ENCODE measurements around the gene CATSPERD.
A peak's percentile ranks its signal among the peaks of the same experiment; 100 is the strongest.

CATSPERD gene

DNA sequence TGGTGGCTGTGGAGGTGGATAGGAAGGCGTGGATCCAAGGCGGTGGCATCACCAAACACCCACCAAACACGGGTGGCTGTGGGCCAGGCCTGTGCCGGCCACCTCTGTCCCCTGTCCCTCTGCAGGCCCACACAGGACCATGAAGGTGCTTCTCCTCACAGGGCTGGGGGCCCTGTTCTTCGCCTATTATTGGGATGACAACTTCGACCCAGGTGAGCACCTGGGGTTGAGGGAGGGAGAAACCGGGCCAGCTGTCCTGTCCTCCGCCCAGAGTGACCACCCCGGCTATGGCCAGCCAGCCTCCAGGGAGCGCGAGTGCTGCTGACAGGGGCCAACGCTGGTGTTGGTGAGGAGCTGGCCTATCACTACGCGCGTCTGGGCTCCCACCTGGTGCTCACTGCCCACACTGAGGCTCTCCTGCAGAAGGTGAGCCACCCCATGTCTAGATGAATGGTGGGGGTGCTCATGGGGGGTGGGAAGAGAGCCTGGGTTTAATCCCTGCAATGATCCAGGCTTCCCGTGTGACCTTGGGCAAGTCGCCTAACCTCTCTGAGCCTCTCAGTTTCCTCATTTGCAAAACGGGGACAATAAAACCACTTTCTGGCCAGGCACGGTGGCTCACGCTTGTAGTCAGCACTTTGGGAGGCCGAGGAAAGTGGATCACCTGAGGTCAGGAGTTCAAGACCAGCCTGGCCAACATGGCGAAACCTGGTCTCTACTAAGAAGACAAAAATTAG is 35.6 kb upstream of the CATSPERD start:
- TF ChIP-seq EP300 (IDR thresholded peaks at IDR 0.05; ENCODE audit: borderline replicate concordance) (no peak), TCF12 (IDR thresholded peaks at IDR 0.05; ENCODE audit: low read depth) (no peak), USF1 (IDR thresholded peaks at IDR 0.05) (no peak), NFIC (IDR thresholded peaks at IDR 0.05) (no peak), FOXM1 (IDR thresholded peaks at IDR 0.05; ENCODE audit: borderline replicate concordance, low read depth) (no peak), CREB1 (IDR thresholded peaks at IDR 0.05; ENCODE audit: low read depth) (no peak), TEAD4 (IDR thresholded peaks at IDR 0.05) (no peak), YY1 (IDR thresholded peaks at IDR 0.05; ENCODE audit: low read depth) (no peak), EGR1 (IDR thresholded peaks at IDR 0.05) (no peak), TAF1 (IDR thresholded peaks at IDR 0.05; ENCODE audit: low read depth) (no peak), ZBTB7A (IDR thresholded peaks at IDR 0.05; ENCODE audit: low read depth) (no peak), CEBPB (IDR thresholded peaks at IDR 0.05) (no peak), RAD21 (IDR thresholded peaks at IDR 0.05; ENCODE audit: low read depth) (no peak)
- TF ChIP-seq, protein P1, sequence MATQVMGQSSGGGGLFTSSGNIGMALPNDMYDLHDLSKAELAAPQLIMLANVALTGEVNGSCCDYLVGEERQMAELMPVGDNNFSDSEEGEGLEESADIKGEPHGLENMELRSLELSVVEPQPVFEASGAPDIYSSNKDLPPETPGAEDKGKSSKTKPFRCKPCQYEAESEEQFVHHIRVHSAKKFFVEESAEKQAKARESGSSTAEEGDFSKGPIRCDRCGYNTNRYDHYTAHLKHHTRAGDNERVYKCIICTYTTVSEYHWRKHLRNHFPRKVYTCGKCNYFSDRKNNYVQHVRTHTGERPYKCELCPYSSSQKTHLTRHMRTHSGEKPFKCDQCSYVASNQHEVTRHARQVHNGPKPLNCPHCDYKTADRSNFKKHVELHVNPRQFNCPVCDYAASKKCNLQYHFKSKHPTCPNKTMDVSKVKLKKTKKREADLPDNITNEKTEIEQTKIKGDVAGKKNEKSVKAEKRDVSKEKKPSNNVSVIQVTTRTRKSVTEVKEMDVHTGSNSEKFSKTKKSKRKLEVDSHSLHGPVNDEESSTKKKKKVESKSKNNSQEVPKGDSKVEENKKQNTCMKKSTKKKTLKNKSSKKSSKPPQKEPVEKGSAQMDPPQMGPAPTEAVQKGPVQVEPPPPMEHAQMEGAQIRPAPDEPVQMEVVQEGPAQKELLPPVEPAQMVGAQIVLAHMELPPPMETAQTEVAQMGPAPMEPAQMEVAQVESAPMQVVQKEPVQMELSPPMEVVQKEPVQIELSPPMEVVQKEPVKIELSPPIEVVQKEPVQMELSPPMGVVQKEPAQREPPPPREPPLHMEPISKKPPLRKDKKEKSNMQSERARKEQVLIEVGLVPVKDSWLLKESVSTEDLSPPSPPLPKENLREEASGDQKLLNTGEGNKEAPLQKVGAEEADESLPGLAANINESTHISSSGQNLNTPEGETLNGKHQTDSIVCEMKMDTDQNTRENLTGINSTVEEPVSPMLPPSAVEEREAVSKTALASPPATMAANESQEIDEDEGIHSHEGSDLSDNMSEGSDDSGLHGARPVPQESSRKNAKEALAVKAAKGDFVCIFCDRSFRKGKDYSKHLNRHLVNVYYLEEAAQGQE (IDR thresholded peaks at IDR 0.05; ENCODE audit: low read depth): no peak
- TF ChIP-seq, protein P2, sequence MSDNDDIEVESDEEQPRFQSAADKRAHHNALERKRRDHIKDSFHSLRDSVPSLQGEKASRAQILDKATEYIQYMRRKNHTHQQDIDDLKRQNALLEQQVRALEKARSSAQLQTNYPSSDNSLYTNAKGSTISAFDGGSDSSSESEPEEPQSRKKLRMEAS (IDR thresholded peaks at IDR 0.05): no peak

GRCh38 chr19:5686326-5686646 is 34.2 kb upstream of the CATSPERD start:
- peak; percentile 25; the same call in 1 of the 2 replicates for TF ChIP-seq USF1 (IDR thresholded peaks at IDR 0.05)
- TF ChIP-seq, protein P2 (IDR thresholded peaks at IDR 0.05): no peak

DNA sequence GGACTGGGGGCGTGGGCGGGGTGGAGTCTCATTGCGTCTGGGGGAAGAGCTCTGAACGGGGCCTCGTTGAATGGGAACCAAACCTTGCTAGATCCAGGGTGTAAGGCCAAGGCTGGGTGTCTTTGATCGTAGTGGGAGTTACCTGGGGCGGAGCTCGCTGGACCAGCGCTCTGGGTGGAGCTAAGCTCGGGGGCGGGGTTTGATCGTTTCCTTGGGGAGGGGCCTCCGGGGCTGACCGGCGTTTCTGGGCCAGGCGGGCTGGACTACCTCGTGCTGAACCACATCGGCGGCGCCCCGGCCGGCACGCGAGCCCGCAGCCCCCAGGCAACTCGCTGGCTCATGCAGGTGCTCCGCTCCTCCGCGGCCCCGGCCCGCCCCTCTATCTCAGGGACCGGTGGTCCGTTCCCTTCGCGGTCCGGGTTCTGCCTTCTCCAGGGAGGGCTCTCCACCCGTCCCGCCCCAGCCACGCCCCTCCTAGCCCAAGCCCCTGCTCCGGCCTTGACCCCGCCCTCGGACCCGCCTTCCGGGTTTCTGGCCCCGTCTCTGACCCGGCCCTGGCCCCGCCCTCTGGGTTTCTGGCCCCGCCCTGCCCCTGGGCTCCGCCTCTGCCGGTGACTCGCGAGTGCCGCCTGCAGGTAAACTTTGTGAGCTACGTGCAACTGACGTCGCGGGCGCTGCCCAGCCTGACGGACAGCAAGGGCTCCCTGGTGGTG is 33.6 kb upstream of the CATSPERD start:
- TF ChIP-seq, protein P1 (IDR thresholded peaks at IDR 0.05; ENCODE audit: low read depth): no peak
- TF ChIP-seq CREB1 (IDR thresholded peaks at IDR 0.05; ENCODE audit: low read depth) (peak; percentile 66; the same call in 1 of the 2 replicates), RAD21 (IDR thresholded peaks at IDR 0.05; ENCODE audit: low read depth) (peak; percentile 33; the same call in 1 of the 2 replicates), USF1 (IDR thresholded peaks at IDR 0.05) (no peak), YY1 (IDR thresholded peaks at IDR 0.05; ENCODE audit: low read depth) (0 out of 2 replicates have a peak, but pooled peaks have one; percentile 33)
- TF ChIP-seq, protein P2 (IDR thresholded peaks at IDR 0.05): peak; percentile 51; the same call in 1 of the 2 replicates

DNA sequence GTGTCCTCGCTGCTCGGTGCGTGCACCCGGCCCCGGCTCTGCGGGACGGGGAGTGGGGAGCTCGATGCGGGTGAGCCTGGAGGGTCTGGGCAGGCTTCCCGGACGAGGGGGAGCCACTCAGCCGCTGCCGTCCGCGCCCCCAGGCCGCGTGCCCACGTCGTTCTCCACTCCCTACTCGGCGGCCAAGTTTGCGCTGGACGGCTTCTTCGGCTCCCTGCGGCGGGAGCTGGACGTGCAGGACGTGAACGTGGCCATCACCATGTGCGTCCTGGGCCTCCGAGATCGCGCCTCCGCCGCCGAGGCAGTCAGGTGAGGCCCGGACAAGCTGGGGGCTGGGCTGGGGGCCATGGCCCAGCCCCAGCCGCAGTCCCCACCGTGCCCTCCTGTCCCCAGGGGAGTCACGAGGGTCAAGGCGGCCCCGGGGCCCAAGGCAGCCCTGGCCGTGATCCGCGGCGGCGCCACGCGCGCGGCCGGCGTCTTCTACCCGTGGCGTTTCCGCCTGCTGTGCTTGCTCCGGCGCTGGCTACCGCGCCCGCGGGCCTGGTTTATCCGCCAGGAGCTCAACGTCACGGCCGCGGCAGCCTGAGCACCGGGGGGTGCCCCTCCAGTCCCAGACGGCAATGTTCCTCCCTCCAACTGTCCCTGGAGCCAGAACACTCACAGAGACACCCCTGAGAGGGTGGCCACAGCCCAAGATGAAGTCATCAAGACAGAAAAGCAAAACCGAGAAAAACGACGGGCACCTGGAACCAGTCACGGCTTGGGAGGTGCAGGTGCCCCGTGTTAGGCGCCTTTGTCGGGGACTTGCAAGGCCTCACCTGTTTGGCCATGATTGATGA is 32.9 kb upstream of the CATSPERD start:
- TF ChIP-seq FOXM1 (IDR thresholded peaks at IDR 0.05; ENCODE audit: borderline replicate concordance, low read depth) (no peak), RAD21 (IDR thresholded peaks at IDR 0.05; ENCODE audit: low read depth) (no peak), TAF1 (IDR thresholded peaks at IDR 0.05; ENCODE audit: low read depth) (no peak), TEAD4 (IDR thresholded peaks at IDR 0.05) (no peak), YY1 (IDR thresholded peaks at IDR 0.05; ENCODE audit: low read depth) (no peak), CREB1 (IDR thresholded peaks at IDR 0.05; ENCODE audit: low read depth) (no peak), CEBPB (IDR thresholded peaks at IDR 0.05) (no peak), ZBTB7A (IDR thresholded peaks at IDR 0.05; ENCODE audit: low read depth) (no peak), EGR1 (IDR thresholded peaks at IDR 0.05) (no peak), NFIC (IDR thresholded peaks at IDR 0.05) (no peak), USF1 (IDR thresholded peaks at IDR 0.05) (no peak)
- TF ChIP-seq, protein P2 (IDR thresholded peaks at IDR 0.05): no peak
- TF ChIP-seq, protein P1 (IDR thresholded peaks at IDR 0.05; ENCODE audit: low read depth): no peak
